Heart right ventricle (tissue), 16 donors: Measurements from ENCODE around the gene SNX24. TPM values are rescaled to one million over a fixed set of nuclear protein-coding genes. Genes with fewer than 3 reads are reported as not detected.

Experiments
- ATAC-seq, 8 donors: fragments of 200-7000 bp; cut with Tn5 transposase; one replicate each; pipeline ENCODE4 v1.9.1; 2020; ENCODE audit warnings: mild to moderate bottlenecking in 8 of 8, moderate library complexity in 8 of 8, moderate number of reproducible peaks in 1 of 8
- DNase-seq, 2 donors: peaks; one replicate each; pipeline ENCODE4 v3.0.0-alpha.2; 2020
- H3K27ac ChIP-seq, 10 donors: fragments of 200-600 bp; sonication (generic) in 2 of 10; one replicate each; pipeline versions ENCODE4 v1.5.0 to v1.8.0; 2020 to 2022; ENCODE audit warnings: mild to moderate bottlenecking in 3 of 10
- H3K27me3 ChIP-seq, 7 donors: fragments of 200-600 bp; one replicate each; pipeline ENCODE4 v1.8.0; 2021 to 2022; ENCODE audit warnings: mild to moderate bottlenecking in 2 of 7
- H3K36me3 ChIP-seq, 9 donors: fragments of 200-600 bp; sonication (generic) in 1 of 9; one replicate each; pipeline versions ENCODE4 v1.5.0 to v1.8.0; 2020 to 2022; ENCODE audit warnings: mild to moderate bottlenecking in 2 of 9
- H3K4me1 ChIP-seq, 9 donors: fragments of 200-600 bp; sonication (generic) in 1 of 9; one replicate each; pipeline versions ENCODE4 v1.5.0 to v1.8.0; 2020 to 2022; ENCODE audit warnings: mild to moderate bottlenecking in 4 of 9
- H3K4me3 ChIP-seq, 10 donors: fragments of 200-600 bp; sonication (generic) in 2 of 10; one replicate each; pipeline versions ENCODE4 v1.5.0 to v1.8.0; 2020 to 2022; ENCODE audit warnings: mild to moderate bottlenecking in 7 of 10, moderate library complexity in 2 of 10
- H3K9me3 ChIP-seq, 11 donors: fragments of 200-600 bp in 10 of 11; sonication (generic) in 2 of 11; one replicate each; pipeline versions ENCODE4 v1.5.0 to v1.8.0; 2013 to 2022; ENCODE audit warnings: mild to moderate bottlenecking in 2 of 11, control low read depth in 1 of 11, moderate library complexity in 1 of 11
- WGBS, 2 donors: extraction: QIAGEN DNeasy Blood & Tissue Kit; methylation state at CpG; one replicate each; pipeline ENCODE4 v1.1.7; 2013; ENCODE audit warnings: inconsistent platforms in 1 of 2; 5-methylcytosine and 5-hydroxymethylcytosine counted together
- intact Hi-C, 10 donors: fragments of 100-400 bp; cut with DNase I; formaldehyde crosslinking; loops; one replicate each; pipeline versions ENCODE4 v1.11.1 to v1.14.2; 2022
- polyA plus RNA-seq, 2 donors: library from polyadenylated mRNA; stranded (reverse); fragments of 200-250 nt; gene quantifications; one replicate each; pipeline ENCODE4 v1.2.3, GENCODE V29; 2013
- total RNA-seq, 10 donors: library from RNA; stranded (reverse); fragmentation: NEBNext Ultra II Directional in 3 of 10; extraction: Animal tissue kit (Norgen Biotek cat#: 25700) in 3 of 10; gene quantifications; one replicate each; pipeline versions ENCODE4 v1.2.1 to v1.2.4, GENCODE V29; 2021 to 2023
- TF ChIP-seq, protein P1 (sequence below), 9 donors: fragments of 200-600 bp; sonication (generic) in 2 of 9; IDR thresholded peaks; one replicate each; pipeline versions ENCODE4 v1.5.0 to v1.8.0; 2021 to 2022; ENCODE audit warnings: antibody characterized with exemption in 9 of 9, mild to moderate bottlenecking in 5 of 9, moderate library complexity in 1 of 9
- donor health status: Arrhythmogenic right ventricular cardiomyopathy.
- donor health status: ischemic (EF 13 %, LVEDD 7.1; RV severe dilation, severe dysfunction).
- donor health status: healthy with polysubstance abuse.
- donor health status: DM: no; HTN: yes; CAD: no.
- donor health status: DM: no; HTN: no; CAD: no.
- donor health status: ischemic (EF 25% LVEDD 6.9; RV normal size, moderate dysfunction).
- donor health status: ischemic (EF 25% LVEDD 5.7; RV mildly dilated, moderate dysfunction).
- donor health status: healthy.
- donor health status: DM: yes; HTN: yes; CAD: no.
- donor health status: Ischemic cardiomyopathy.
- donor health status: ischemic (EF 35%, LVEDD 5.7; RV mildly dilated, moderate dysfunction).
- donor health status: nonischemic (EF 11% LVEDD 7.7; RV severe dilation, severe dysfunction).
- donor health status: DM: yes; HTN: yes; CAD: no.
- donor health status: PGD.
- donor health status: ischemic (EF 29% LVEDD 5.4; RV normal size, mild dysfunction).
- donor health status: nonischemic (EF 23%, LVEDD 6.1; RV moderate dilation, normal function).

The SNX24 gene
- total and polyA plus RNA-seq, 12 donors: 11.7 to 16.3 (median 13.8) TPM

DNA sequence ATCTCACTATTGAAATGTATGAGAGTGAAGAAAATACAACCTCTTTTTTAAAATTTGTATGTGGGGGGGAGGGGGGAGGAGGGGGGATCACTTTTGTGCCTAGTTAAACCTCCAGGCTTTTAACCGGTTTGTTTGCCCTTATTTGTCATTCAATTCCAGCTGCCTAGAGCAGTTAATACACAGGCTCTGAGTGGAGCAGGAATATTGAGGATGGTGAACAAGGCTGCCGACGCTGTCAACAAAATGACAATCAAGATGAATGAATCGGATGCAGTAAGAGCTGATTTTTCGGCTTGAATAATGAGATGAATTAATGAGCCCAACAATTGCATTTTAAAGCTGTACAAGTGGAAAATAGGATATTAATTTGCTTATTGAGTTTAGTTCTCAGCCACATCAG lies 28.7 kb upstream of the SNX24 start:
- DNase-seq (no peak), ATAC-seq (no peak)
- no peaks in the 10 kb centered on the region for H3K27me3 ChIP-seq
- H3K27ac ChIP-seq: no peak overlapping the region
- H3K4me1 ChIP-seq: no peaks in the 10 kb centered on the region
- intact Hi-C loops: no loop called here
- 79 to 88% methylated on average over 5 of the region's 5 CpGs for WGBS, 2 donors
- TF ChIP-seq, protein P1, sequence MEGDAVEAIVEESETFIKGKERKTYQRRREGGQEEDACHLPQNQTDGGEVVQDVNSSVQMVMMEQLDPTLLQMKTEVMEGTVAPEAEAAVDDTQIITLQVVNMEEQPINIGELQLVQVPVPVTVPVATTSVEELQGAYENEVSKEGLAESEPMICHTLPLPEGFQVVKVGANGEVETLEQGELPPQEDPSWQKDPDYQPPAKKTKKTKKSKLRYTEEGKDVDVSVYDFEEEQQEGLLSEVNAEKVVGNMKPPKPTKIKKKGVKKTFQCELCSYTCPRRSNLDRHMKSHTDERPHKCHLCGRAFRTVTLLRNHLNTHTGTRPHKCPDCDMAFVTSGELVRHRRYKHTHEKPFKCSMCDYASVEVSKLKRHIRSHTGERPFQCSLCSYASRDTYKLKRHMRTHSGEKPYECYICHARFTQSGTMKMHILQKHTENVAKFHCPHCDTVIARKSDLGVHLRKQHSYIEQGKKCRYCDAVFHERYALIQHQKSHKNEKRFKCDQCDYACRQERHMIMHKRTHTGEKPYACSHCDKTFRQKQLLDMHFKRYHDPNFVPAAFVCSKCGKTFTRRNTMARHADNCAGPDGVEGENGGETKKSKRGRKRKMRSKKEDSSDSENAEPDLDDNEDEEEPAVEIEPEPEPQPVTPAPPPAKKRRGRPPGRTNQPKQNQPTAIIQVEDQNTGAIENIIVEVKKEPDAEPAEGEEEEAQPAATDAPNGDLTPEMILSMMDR (IDR thresholded peaks at IDR 0.05): no peak
- H3K9me3 ChIP-seq: no peaks in the 10 kb centered on the region
- H3K36me3 ChIP-seq: peaks cover 0 to 96% (median 11%) of the 10 kb centered on the region in 9 donors
- H3K4me3 ChIP-seq: no peak overlapping the region

DNA sequence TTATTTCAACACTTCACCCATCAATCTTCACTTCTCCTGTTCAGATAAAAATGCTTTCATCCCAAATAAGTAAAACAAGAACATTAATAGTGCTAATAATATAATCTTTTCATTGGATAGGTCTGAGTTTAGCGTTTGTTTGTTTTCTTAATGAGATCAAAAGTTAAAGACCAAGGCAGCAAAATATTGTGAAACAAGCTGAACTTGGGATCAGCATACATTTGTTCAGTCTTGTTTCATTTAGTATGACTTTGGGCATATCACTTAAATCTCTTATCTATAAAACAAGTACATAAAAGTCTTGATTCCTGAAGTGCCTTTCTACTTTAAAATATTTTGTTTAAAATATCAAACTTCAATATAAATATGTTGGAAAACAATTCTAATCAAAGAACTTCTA lies 13.4 kb upstream of the SNX24 start:
- Histone ChIP-seq H3K27me3 (no peaks in the 10 kb centered on the region), H3K36me3 (peaks cover 0 to 49% (median 11%) of the 10 kb centered on the region in 9 donors), H3K27ac (no peak overlapping the region), H3K9me3 (no peaks in the 10 kb centered on the region), H3K4me3 (no peak overlapping the region), H3K4me1 (no peaks in the 10 kb centered on the region)
- ATAC-seq: no peak
- WGBS, 2 donors: 84 to 92% methylated on average over 1 of the region's 1 CpG
- no peak for DNase-seq
- TF ChIP-seq, protein P1 (IDR thresholded peaks at IDR 0.05): no peak
- intact Hi-C loops: no loop called here

DNA sequence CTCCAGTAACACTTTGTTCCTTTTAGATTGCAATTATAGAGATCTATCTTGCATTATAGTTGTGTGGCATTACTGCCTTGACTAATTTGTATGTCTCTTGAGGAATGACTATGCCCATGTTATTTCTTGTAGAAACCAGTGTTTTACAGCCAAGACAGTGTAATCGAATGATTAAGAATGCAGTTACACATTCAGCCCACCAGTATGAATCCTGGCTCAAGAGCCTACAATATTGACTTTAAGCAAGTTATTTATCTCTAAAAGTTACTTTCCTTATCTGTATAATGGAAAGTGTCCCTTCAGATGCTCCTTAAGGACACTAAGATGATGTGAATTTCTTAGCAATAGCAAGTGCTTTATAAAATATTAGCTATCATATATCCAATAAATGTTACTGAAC lies 9.7 kb upstream of the SNX24 start:
- no peaks in the 10 kb centered on the region for H3K27me3 ChIP-seq
- DNase-seq (no peak), ATAC-seq (no peak)
- intact Hi-C loops: no loop called here
- H3K4me3 ChIP-seq: no peak overlapping the region
- no peak overlapping the region for H3K27ac ChIP-seq
- peaks cover 0 to 13% (median 0%) of the 10 kb centered on the region in 9 donors for H3K36me3 ChIP-seq
- TF ChIP-seq, protein P1 (IDR thresholded peaks at IDR 0.05): no peak
- WGBS, 2 donors: 81 to 84% methylated on average over 1 of the region's 1 CpG
- H3K4me1 ChIP-seq: no peaks in the 10 kb centered on the region
- H3K9me3 ChIP-seq: peaks cover 0 to 7% (median 0%) of the 10 kb centered on the region in 11 donors

DNA sequence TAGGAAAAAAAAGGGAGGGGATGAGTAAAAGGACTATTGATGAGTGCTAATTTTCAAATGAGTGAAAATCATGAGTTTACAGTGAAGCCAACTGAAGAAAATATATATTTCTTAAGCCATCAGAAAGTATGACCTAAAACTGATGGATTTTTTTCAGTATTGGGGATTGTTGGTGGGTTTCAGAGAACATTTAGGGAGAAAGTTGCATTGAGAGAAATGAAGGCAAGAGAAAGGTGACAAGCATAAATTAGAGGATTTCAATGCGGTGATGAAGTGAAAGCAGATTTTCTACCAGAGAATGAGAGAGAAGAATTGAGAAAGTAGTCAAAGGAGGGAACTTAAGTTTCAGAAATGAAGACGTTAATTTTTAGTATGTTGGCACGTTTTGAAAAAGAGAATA lies 8.5 kb upstream of the SNX24 start:
- TF ChIP-seq, protein P1 (IDR thresholded peaks at IDR 0.05): no peak
- H3K36me3 ChIP-seq: peaks cover 0 to under 1% (median 0%) of the 10 kb centered on the region in 9 donors
- DNase-seq: no peak
- intact Hi-C loops: no loop called here
- WGBS, 2 donors: 92 to 94% methylated on average over 3 of the region's 3 CpGs
- peaks cover 0 to 10% (median 0%) of the 10 kb centered on the region in 11 donors for H3K9me3 ChIP-seq
- H3K27me3 ChIP-seq: no peaks in the 10 kb centered on the region
- ATAC-seq: no peak
- no peak overlapping the region for H3K27ac ChIP-seq
- H3K4me1 ChIP-seq: no peaks in the 10 kb centered on the region
- H3K4me3 ChIP-seq: no peak overlapping the region
